Measurements from ENCODE around the gene SPO11.
A peak's percentile ranks its signal among the peaks of the same experiment; 100 is the strongest.

The SPO11 gene

DNA sequence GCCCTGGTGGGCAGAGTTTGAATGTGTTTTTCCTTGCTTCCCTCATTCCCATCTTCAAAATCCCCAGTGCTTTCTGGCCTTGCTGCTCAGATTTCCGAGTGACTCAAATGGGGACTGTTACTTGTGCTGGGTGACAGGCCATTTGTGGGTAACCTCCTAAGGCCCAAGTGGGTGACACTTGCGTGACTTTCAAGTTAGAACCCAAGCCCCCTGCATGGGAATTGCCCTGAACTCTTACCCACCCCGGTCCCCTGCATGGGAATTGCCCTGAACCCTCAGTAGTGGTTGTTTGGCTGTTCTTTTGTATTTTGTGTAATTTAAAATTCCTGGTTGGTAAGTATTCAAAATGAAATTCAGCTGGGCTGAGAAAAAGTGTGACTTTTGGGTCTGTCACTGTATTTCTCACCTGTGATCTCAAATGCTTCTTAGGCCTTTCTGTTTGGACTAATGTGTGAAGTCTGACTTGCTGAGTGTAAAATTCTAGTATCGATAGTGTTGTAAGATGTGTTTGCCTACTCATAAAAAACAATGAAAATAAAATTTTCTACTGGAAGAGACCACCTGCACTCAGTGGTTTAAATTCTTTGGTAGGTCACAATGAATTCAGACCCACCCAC, 49.2 kb downstream of the SPO11 start:
- DNase-seq: no peak

DNA sequence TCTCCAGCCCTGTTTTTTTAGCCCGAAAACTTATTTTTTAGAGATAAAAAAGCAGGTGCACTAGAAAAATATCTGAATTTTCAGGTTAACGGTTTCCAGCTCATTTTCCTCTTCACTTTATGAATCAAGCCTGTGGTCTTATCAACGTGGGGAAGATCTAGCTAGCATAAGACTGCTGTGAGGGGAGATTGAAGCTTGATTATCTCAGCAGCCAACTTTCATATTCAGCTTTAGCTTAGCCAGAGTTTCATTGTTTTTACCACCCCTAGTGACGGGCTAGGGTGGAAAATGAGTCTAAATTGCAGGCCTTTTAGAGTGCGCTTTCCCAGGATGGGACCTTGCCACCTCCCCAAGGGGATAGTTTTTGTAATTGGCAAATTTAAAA, 49.7 kb downstream of the SPO11 start:
- DNase-seq: peak; percentile 4

DNA sequence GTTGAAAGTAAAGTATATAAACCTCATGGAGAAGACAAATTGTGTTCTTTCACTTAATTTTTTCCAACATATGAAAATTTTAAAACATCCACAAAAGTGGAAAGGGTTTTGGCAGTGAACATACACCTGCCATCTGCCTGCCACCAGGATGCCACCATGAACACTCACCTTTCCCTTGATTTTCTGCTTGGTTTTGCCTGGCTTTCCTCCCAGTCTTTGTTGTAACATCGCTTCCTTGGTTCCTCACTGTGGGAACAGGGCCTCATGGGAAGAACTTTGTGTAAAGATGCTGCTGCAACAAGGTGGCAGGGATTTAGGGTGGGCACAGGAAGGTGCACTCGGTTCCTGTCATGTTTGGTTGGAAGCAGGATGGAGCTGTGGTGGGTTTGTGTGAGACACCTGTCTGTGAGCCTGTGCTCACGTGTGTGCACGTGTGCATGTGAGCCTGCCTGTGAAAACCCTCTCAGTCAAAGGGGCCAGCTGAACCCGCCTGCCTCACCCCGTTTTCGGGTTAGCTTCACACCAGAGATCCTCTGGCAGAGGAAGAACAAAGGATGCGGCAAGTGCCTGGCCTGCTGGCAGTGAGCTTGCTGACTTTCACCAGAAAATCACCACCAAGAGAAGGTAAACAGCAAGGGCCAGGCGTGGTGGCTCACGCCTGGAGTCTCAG, 50.6 kb downstream of the SPO11 start:
- no peak for DNase-seq

DNA sequence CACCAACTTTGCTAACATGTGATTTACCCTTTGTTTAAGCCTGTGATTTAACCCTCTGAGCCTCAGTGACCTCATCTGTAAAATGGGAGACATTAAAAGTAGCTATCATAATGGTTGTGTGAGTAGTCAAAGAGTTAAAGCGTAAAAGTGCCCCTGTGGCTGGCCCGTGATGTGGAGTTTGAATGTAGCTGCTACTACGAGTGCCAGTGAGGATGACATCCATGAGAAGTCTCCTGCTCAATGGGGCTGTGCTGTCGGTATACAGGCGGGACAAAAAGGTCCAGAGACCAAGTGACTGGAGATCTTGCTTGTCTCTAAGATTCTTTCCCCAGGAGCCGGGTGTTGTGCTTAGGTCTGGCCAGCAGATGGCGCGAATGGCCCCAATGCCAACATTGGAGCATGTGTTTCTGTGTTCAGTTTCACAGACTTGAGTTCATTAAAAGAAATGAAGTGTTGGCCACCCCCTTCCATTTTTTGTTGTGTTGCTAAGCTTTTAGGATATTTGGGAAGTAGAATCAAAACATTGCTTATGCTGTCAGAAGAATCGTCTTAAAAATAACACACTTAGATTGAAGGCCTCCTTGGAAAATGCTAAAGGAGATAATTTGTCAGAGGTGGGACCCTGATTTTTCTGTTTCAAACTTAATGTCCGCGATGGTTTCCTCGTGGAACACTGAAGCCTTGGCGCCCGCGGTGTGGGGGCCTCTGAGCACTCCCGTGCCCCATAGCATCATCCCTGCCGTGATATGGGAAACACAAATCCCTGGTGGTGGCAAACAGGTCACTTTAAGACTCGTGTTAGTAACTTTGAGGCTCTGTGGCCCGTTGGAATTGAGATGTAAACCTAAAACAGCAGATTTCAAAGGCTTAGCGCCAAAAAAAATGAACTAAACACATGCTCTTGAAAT, 52.2 kb downstream of the SPO11 start:
- peak; percentile 89 for DNase-seq

DNA sequence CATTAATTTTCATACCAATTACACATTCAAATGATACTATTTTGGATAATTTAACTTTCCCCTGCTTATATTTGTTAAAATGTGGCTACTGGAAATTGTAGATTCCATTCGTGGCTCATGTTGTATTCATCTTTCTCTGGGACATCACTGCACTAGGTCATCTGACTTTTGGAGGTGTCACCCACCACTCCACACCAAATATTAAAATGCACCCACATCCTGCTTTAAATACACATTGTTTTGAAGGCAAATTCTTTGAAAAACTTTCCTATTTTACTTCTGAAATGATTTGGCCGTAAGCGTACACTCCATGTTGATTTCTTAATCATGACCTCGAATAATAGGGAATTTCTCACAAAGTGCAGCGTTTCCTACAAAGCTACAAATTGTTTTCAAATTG, 52.9 kb downstream of the SPO11 start:
- DNase-seq: no peak

DNA sequence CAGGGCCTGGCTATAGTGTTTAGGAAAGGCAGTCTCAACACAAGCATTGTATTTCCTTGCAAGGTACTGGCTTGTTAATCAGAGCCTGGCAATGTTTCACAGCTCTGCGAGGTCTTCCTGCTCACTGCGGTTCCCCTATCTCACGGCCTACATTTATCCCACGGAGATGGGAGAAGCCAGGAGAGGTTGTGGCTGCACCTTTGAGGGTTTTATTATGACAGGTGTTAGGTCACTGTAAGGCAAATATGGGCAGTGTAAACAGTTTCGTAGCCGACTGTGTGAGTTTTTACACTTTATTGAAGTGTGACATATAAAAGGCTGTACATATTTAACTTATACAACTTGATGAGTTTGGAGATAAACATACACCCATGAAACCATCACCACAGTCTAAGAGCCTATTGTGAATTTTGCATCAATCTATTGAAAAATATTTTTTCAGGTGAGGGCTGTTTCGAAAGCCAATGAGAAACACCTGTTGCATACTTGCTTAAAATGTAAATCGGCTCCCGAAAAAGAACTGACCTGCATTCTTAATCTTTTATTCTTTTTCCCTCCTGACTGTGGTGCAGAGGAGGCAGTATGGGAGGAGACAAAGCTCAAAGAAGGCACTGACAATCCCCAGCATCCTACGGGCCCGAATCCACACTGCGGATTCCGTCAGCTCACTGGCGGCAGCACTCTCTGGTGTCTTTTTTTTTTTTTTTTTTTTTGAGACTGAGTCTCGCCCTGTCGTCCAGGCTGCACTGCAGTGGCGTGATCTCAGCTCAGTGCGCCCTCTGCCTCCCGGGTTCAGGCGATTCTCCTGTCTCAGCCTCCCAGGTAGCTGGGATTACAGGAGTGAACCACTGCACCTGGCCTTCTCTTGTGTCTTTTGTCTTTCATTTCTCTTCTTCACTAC, 54.1 kb downstream of the SPO11 start:
- DNase-seq: no peak

DNA sequence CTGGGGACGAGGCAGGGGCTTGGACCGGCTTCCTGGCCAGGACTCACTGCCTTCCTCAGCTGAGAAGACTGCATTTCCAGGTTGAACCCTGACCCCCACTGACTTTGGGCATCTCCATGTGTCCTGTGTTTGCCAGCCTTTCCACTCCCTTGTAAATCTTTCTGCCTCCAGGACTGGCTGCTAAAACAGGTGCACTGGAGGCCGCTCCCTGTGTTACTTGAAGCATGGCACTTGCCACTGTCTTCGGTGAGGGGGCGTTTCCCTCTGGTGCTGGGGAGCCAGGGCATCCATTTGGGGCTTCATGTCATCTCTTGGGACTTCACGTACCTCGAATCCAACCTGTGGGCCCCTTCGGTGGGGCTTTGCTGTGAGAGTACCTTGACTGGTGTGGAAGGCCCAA, 54.9 kb downstream of the SPO11 start:
- DNase-seq: no peak

DNA sequence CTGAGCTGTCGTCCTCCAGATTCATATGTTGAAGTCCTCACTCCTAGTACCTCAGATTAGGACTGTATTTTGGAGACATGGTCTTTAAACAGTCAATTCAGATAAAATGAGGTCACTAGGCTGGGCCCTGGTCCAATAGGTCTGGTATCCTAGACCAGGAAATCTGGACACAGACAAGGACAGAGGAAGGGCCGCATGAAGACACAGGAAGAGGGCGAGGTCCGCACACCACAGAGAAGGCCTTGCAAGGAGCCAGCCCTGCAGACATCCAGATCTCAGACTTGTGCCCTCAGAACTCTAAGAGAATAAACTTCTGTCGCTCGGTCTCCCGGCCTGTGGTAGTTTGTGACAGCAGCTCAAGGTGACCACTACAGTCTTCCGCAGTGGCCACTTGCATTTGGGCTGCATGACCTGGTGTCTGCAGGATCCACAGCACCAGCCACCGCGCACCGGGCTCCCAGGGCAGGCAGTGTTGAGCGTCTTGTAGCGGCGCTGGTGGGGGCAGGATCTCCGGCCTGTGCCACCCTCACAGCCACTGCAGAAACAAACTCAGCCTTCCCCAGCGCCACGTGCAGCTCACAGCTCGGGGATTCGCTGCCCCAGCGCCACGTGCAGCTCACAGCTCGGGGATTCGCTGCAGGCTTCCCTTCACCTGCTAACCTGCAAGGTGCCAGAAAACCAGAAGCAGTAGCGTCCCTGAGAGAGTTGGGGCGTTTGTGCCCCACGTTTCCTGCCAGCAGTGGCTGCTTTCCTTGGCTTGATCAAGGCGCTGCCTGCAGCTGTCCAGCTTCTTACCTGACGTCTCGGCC, 55.6 kb downstream of the SPO11 start:
- DNase-seq: no peak

DNA sequence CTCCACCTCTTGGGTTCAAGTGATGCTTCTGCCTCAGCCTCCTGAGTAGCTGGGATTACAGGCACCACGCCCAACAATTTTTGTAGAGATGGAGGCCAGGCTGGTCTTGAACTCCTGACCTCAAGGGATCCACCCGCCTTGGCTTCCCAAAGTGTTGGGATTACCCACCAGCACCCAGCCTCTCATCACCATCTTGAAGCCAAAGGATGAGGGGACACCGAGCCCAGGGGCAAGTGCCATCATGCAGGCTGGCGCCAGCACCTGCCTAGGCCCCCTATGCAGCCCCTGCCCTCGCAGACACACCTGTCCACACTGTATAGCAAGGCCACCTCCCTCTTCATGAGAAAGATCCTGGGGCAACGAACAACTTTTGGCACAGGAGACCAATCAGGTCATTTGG, 56.3 kb downstream of the SPO11 start:
- no peak for DNase-seq

DNA sequence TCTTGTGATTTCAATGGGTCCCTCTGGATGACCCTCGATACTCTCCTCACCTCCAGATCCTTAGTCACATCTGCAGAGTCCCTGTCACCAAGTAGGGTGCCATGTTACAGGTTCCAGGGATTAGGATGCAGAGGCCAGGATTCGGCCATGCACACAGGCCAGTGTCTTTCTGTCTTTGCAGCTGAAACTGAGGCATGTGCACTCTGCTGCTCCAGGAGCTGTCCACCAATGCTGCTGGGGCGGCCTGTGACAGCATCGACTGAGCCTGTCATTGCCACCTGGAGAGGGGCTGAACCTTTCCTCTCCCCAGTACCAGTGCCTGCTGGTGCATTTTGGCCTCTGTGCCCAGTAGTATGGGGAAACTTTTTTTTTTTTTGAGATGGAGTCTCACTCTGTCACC, 57.2 kb downstream of the SPO11 start:
- no peak for DNase-seq

DNA sequence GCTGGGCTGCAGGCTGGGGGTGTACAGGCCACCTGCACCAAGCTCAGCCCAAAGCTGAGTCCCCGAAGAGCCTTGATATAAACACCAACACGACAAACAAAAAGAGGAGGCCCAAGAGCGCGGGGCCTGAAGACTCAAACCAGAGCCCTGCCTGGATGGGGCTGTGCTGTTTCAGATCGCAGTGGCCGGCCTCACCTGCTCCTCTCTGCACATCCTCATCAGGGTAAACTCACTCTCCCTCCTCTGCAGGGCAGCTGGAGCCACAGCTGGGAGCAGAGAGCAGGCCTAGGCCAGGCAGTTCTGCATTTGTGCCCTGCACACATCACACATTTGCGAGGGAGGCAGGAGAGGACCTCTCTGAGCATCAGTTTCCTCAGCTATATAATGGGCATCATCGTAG, 57.9 kb downstream of the SPO11 start:
- no peak for DNase-seq

DNA sequence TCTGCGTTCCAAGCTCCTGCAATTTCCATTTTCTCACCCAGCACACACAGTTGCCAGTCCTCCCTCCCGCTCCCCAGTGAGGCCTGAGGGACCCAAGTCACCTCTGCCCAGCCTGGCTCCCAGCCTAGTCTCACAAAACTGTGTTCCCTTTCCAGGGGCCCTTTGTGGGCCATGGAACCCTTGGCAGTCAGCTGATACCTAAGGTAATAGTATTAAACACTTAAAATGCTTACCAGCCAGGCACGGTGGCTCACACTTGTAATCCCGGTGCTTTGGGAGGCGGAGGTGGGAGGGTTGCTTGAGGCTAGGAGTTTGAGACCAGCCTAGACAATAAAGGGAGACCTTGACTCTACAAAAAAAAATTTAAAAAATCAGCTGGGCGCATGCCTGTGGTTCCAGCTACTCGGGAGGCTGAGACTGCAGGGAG, 58.4 kb downstream of the SPO11 start:
- DNase-seq: no peak

DNA sequence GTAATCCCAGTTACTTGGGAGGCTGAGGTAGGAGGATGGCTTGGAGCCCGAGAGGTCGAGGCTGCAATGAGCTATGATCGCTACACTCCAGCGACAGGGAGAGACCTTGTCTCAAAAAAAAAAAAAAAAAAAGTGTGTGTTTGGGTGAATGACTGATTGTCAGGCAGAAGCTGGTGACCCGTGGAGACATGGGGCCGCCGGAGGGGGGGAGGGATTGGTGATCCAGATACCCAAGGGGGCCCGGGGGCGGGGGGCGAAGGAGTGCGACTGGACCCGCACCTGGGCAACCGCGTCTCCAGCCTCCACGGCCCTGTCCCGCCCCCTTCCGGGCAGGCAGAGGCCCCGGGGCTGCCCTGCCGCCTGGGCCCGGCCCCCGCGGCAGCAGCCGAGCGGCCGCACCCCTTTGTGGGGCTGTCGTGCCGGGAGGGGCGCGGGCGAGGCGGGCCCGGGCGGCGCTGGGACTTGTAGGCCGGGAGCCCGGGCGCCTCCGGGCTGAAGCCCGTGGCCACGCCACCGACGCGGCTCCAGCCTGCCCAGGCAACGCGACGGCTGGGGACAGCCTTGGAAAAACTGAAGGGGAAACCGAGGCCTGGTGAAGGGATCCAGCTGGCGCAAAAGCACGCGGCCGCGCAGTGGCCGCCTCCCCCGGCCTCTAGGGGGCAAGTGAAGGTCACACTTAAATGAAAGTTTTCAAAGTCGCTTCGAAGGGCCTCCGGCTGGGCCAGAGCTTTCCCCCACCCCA, 59.5 kb downstream of the SPO11 start:
- DNase-seq: peak; percentile 81

DNA sequence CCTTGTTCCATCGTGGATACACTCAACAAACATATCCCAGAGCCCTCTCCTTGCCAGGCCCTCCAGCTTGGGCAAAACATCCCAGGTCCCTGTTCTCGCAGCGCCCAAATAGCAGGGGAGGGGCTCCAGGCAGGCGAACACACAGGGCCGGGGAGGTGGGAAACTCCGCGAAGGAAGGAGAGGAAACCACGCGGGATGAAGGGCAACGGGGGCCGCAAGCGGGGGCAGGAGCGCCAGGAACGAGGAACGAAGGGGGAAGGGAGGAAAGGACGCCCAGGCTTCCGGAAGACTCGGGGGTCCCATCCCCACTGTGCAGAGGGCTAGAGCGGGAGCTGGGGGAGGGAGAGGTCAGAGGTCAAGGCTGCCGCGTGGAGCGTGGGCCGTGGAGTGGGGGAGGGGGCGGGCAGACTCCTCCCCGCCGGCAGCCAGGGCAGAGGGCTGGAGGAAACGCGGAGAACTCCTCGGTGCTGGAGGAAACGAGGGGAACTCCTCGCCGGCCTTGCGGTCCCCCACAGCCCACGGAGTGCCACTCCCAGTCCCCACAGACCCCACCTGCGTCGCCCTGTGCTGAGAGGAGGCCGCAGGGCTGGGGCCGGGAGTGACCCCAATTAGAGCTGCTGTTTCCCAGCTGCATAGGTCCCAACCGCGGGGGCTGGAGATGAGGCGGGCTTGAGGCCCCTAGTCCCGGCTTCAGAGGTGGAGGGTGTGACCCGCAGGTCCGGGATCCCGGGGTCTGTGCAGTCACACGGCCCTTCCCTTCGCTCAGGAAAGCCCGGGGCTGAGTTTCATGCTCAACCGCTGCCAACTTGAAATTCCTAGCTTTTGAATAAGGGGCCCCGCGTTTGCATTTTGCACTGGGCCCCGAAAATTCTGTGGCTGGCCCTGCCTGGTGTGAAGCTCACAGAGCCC, 60.3 kb downstream of the SPO11 start:
- DNase-seq: no peak

DNA sequence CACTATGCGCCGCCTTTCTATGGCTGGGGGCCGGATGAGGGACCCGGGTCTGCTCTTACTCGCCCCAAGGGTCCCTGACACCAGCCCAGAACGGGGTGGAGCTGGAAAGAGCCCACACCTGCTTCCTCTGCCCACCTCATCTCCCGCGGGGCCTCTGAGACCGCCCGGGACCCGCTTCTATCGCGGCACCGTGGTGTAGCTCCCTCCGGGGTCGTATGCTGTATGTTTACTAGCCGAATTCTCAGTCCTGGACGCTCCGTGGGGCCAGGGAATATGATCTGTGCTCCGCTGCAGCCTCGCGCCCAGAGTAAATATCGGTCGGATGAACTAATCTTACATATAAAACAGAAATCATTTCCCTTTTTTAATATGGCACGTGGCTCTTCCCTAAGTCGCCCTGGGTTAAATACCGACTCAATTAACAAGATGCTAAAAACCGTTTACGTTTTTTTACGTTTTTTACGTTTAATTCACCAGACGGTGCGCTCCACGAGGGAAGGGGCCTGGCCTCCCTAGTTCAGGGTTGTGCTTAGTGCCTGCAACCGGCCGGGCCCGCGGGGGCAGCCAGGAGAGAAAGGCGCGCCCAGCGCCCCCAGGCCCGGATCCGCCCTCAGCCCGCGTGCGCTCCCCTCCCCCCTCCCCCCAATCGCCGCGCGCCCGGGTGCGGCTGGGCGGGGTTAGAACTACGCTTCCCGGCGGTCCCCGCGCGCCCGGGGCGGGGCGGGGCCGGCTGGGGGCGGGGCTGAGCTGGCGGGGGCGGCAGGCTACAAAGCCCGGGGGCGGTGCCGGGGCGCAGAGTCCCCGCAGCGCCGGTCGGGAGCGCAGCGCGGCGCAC, 61.2 kb downstream of the SPO11 start, which contains the start of gene RBM38:
TSS of gene RBM38 (plus strand) at position 793 of the 835 bp plus-strand sequence. CDS start 186 bp downstream, outside the sequence.
- peak; percentile 80 for DNase-seq

DNA sequence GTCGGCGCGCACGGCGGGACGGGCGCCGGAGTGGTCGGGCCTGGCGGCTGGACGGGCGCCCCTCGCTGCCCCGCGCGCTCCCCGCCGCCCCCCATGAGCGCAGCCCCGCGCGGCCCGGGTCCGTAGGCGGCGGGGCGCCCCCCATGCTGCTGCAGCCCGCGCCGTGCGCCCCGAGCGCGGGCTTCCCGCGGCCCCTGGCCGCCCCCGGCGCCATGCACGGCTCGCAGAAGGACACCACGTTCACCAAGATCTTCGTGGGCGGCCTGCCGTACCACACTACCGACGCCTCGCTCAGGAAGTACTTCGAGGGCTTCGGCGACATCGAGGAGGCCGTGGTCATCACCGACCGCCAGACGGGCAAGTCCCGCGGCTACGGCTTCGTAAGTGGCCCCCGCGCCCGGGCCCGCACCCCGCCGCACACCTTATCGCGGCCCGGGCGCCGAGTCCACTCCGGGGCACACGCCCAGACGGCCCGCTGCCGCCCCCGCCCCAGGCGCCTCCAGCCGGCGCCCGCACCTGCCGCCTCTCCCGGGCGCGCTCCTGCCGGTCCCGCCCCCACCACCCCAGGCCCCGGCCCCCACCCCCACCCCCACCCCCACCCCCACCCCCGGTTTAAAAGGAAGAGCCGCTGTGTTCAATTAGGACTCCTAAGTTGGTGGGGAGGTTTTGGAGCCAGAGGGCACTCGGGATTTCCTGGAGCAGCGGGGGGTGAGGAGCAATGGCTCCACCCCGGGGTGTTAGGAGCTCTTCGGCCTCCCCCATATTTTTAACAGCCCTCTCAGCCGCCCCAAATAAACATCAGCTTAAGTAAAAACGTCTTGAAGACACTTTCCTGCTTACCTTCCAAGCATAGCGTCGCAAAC, 62.1 kb downstream of the SPO11 start:
- DNase-seq: peak; percentile 38

DNA sequence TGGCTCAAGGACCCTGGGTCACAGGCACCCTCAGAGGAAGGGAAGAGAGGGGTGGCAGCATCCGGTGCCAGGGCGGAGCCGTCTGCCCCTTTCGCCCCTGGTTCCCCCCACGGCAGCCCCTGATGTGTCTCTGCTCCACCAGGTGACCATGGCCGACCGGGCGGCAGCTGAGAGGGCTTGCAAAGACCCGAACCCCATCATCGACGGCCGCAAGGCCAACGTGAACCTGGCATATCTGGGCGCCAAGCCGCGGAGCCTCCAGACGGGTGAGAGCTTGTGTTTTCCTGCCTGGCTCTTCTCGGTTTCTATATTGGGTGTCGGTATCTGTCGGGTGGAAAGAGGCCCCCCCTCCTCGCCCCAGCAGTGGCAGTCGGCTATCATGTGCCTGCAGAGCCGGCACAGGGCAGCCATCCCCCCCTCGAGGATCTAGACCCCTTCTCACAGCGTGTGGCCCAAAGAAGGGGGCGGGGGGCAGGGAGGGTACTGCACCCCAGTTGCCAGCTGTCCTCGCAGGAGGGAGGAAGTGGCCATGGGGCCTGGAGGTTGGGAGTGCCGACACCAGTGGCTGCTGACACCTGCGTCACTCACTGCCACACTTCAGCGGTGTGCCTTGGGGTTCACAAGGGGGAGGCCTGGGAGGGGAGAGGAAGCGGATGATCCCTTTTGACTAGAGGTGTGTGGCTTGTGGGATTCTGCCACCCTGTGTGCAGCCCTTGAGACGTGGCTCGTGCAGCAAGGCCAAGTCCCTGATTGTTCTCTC, 63.1 kb downstream of the SPO11 start:
- DNase-seq: peak; percentile 13
